Measurements from ENCODE around the gene BGN. TPM values are rescaled to one million over a fixed set of nuclear protein-coding genes. Genes with fewer than 3 reads are reported as not detected.
A peak's percentile ranks its signal among the peaks of the same experiment; 100 is the strongest.

The BGN gene
- total RNA-seq, 1 donor from 2014 or later, result 0.56 TPM

- H3K9me3 Mint-ChIP-seq (ENCODE audit: unreplicated experiment), result no peaks in the 10 kb centered on the region
- no peak overlapping the region for H3K27ac Mint-ChIP-seq (ENCODE audit: unreplicated experiment)
- H3K4me3 Mint-ChIP-seq (ENCODE audit: unreplicated experiment), result no peak overlapping the region
- no peaks in the 10 kb centered on the region for H3K36me3 Mint-ChIP-seq (ENCODE audit: unreplicated experiment)
- no peaks in the 10 kb centered on the region for H3K27me3 Mint-ChIP-seq (ENCODE audit: unreplicated experiment)
- no peak for TF ChIP-seq CTCF (IDR thresholded peaks at IDR 0.05; ENCODE audit: partially characterized antibody, unreplicated experiment)
- H3K4me1 Mint-ChIP-seq (ENCODE audit: low read depth, unreplicated experiment), result no peaks in the 10 kb centered on the region
- no peak for DNase-seq
These were observed 6.4 kb upstream of the BGN start for GRCh38 chrX:153488231-153488914.

- H3K4me1 Mint-ChIP-seq (ENCODE audit: low read depth, unreplicated experiment), result no peaks in the 10 kb centered on the region
- no peak for DNase-seq
- no peak overlapping the region for H3K27ac Mint-ChIP-seq (ENCODE audit: unreplicated experiment)
- H3K4me3 Mint-ChIP-seq (ENCODE audit: unreplicated experiment), result no peak overlapping the region
- no peak for TF ChIP-seq CTCF (IDR thresholded peaks at IDR 0.05; ENCODE audit: partially characterized antibody, unreplicated experiment)
- no peaks in the 10 kb centered on the region for H3K9me3 Mint-ChIP-seq (ENCODE audit: unreplicated experiment)
- no peaks in the 10 kb centered on the region for H3K36me3 Mint-ChIP-seq (ENCODE audit: unreplicated experiment)
- peaks cover 2% of the 10 kb centered on the region for H3K27me3 Mint-ChIP-seq (ENCODE audit: unreplicated experiment)
These were observed 4.4 kb upstream of the BGN start for GRCh38 chrX:153490217-153490930.

GRCh38 chrX:153491351-153491914 is 3.3 kb upstream of the BGN start:
- Mint-ChIP-seq H3K27ac (ENCODE audit: unreplicated experiment) (no peak overlapping the region), H3K4me3 (ENCODE audit: unreplicated experiment) (no peak overlapping the region), H3K4me1 (ENCODE audit: low read depth, unreplicated experiment) (no peaks in the 10 kb centered on the region), H3K36me3 (ENCODE audit: unreplicated experiment) (no peaks in the 10 kb centered on the region), H3K9me3 (ENCODE audit: unreplicated experiment) (no peaks in the 10 kb centered on the region), H3K27me3 (ENCODE audit: unreplicated experiment) (peaks cover 2% of the 10 kb centered on the region)
- TF ChIP-seq CTCF (IDR thresholded peaks at IDR 0.05; ENCODE audit: partially characterized antibody, unreplicated experiment), result no peak
- DNase-seq, result peak; percentile 32

GRCh38 chrX:153491918-153492317 is 2.9 kb upstream of the BGN start:
- Mint-ChIP-seq H3K4me1 (ENCODE audit: low read depth, unreplicated experiment) (no peaks in the 10 kb centered on the region), H3K36me3 (ENCODE audit: unreplicated experiment) (no peaks in the 10 kb centered on the region), H3K27ac (ENCODE audit: unreplicated experiment) (no peak overlapping the region), H3K27me3 (ENCODE audit: unreplicated experiment) (peaks cover 2% of the 10 kb centered on the region), H3K4me3 (ENCODE audit: unreplicated experiment) (no peak overlapping the region), H3K9me3 (ENCODE audit: unreplicated experiment) (no peaks in the 10 kb centered on the region)
- no peak for DNase-seq
- no peak for TF ChIP-seq CTCF (IDR thresholded peaks at IDR 0.05; ENCODE audit: partially characterized antibody, unreplicated experiment)

- TF ChIP-seq CTCF (IDR thresholded peaks at IDR 0.05; ENCODE audit: partially characterized antibody, unreplicated experiment), result no peak
- Mint-ChIP-seq H3K27me3 (ENCODE audit: unreplicated experiment) (peaks cover 2% of the 10 kb centered on the region), H3K4me3 (ENCODE audit: unreplicated experiment) (no peak overlapping the region), H3K27ac (ENCODE audit: unreplicated experiment) (no peak overlapping the region), H3K9me3 (ENCODE audit: unreplicated experiment) (no peaks in the 10 kb centered on the region), H3K36me3 (ENCODE audit: unreplicated experiment) (no peaks in the 10 kb centered on the region), H3K4me1 (ENCODE audit: low read depth, unreplicated experiment) (no peaks in the 10 kb centered on the region)
- DNase-seq, result no peak
These were observed 2.2 kb upstream of the BGN start for GRCh38 chrX:153492543-153492942.

Measured in glutamatergic neuron (in vitro differentiated cells).